ENCODE results near the gene NUP62.

Gene NUP62

GRCh38 chr19:49937750-49938381 is 8.6 kb upstream of the NUP62 start:
- H3K4me1 ChIP-seq (ENCODE audit: control insufficient read depth, insufficient read depth, low read length), result peaks cover 7% of the 10 kb centered on the region
- no peaks in the 10 kb centered on the region for H3K36me3 ChIP-seq (ENCODE audit: control insufficient read depth in 2 of 2, insufficient read depth in 2 of 2, low read length in 2 of 2)
- H3K4me3 ChIP-seq (ENCODE audit: low read length in 2 of 2), result peak overlapping the region; percentile 32 to 58
- H3K27ac ChIP-seq (ENCODE audit: low read length), result no peak overlapping the region
- H3K27me3 ChIP-seq (ENCODE audit: control insufficient read depth in 1 of 2, insufficient read depth in 2 of 2, low read length in 2 of 2), result peaks cover 3 to 6% of the 10 kb centered on the region in 2 donors
- peak overlapping the region in 1 of 2 donors; percentile 14 for H3K9ac ChIP-seq (ENCODE audit: low read length in 2 of 2)
- no peaks in the 10 kb centered on the region for H3K9me3 ChIP-seq (ENCODE audit: control insufficient read depth in 2 of 2, low read length in 2 of 2)

GRCh38 chr19:49936549-49936948 is 7.2 kb upstream of the NUP62 start:
- Histone ChIP-seq H3K4me1 (ENCODE audit: control insufficient read depth, insufficient read depth, low read length) (peaks cover 7% of the 10 kb centered on the region), H3K27ac (ENCODE audit: low read length) (no peak overlapping the region), H3K9me3 (ENCODE audit: control insufficient read depth in 2 of 2, low read length in 2 of 2) (no peaks in the 10 kb centered on the region), H3K4me3 (ENCODE audit: low read length in 2 of 2) (no peak overlapping the region), H3K27me3 (ENCODE audit: control insufficient read depth in 1 of 2, insufficient read depth in 2 of 2, low read length in 2 of 2) (peaks cover 3 to 6% of the 10 kb centered on the region in 2 donors), H3K9ac (ENCODE audit: low read length in 2 of 2) (no peak overlapping the region), H3K36me3 (ENCODE audit: control insufficient read depth in 2 of 2, insufficient read depth in 2 of 2, low read length in 2 of 2) (no peaks in the 10 kb centered on the region)

- Histone ChIP-seq H3K9ac (ENCODE audit: low read length in 2 of 2) (no peak overlapping the region), H3K4me3 (ENCODE audit: low read length in 2 of 2) (no peak overlapping the region), H3K27ac (ENCODE audit: low read length) (no peak overlapping the region), H3K27me3 (ENCODE audit: control insufficient read depth in 1 of 2, insufficient read depth in 2 of 2, low read length in 2 of 2) (peaks cover 0 to 3% of the 10 kb centered on the region in 2 donors), H3K36me3 (ENCODE audit: control insufficient read depth in 2 of 2, insufficient read depth in 2 of 2, low read length in 2 of 2) (no peaks in the 10 kb centered on the region), H3K4me1 (ENCODE audit: control insufficient read depth, insufficient read depth, low read length) (peaks cover 15% of the 10 kb centered on the region), H3K9me3 (ENCODE audit: control insufficient read depth in 2 of 2, low read length in 2 of 2) (no peaks in the 10 kb centered on the region)
Observed at GRCh38 chr19:49933643-49934042, 4.3 kb upstream of the NUP62 start.

- Histone ChIP-seq H3K9me3 (ENCODE audit: control insufficient read depth in 2 of 2, low read length in 2 of 2) (no peaks in the 10 kb centered on the region), H3K9ac (ENCODE audit: low read length in 2 of 2) (no peak overlapping the region), H3K27me3 (ENCODE audit: control insufficient read depth in 1 of 2, insufficient read depth in 2 of 2, low read length in 2 of 2) (peaks cover 0 to under 1% of the 10 kb centered on the region in 2 donors), H3K4me3 (ENCODE audit: low read length in 2 of 2) (no peak overlapping the region), H3K4me1 (ENCODE audit: control insufficient read depth, insufficient read depth, low read length) (peaks cover 18% of the 10 kb centered on the region), H3K36me3 (ENCODE audit: control insufficient read depth in 2 of 2, insufficient read depth in 2 of 2, low read length in 2 of 2) (peaks cover under 1 to 1% of the 10 kb centered on the region in 2 donors), H3K27ac (ENCODE audit: low read length) (no peak overlapping the region)
Observed at GRCh38 chr19:49932731-49933131, 3.4 kb upstream of the NUP62 start.

- Histone ChIP-seq H3K27me3 (ENCODE audit: control insufficient read depth in 1 of 2, insufficient read depth in 2 of 2, low read length in 2 of 2) (no peaks in the 10 kb centered on the region), H3K36me3 (ENCODE audit: control insufficient read depth in 2 of 2, insufficient read depth in 2 of 2, low read length in 2 of 2) (peaks cover 4 to 5% of the 10 kb centered on the region in 2 donors), H3K9me3 (ENCODE audit: control insufficient read depth in 2 of 2, low read length in 2 of 2) (no peaks in the 10 kb centered on the region), H3K9ac (ENCODE audit: low read length in 2 of 2) (no peak overlapping the region), H3K4me3 (ENCODE audit: low read length in 2 of 2) (no peak overlapping the region), H3K4me1 (ENCODE audit: control insufficient read depth, insufficient read depth, low read length) (peaks cover 20% of the 10 kb centered on the region), H3K27ac (ENCODE audit: low read length) (no peak overlapping the region)
Observed at GRCh38 chr19:49932041-49932451, 2.7 kb upstream of the NUP62 start.

GRCh38 chr19:49931293-49932040 is 2.2 kb upstream of the NUP62 start:
- Histone ChIP-seq H3K27me3 (ENCODE audit: control insufficient read depth in 1 of 2, insufficient read depth in 2 of 2, low read length in 2 of 2) (no peaks in the 10 kb centered on the region), H3K4me1 (ENCODE audit: control insufficient read depth, insufficient read depth, low read length) (peaks cover 20% of the 10 kb centered on the region), H3K9ac (ENCODE audit: low read length in 2 of 2) (no peak overlapping the region), H3K4me3 (ENCODE audit: low read length in 2 of 2) (no peak overlapping the region), H3K36me3 (ENCODE audit: control insufficient read depth in 2 of 2, insufficient read depth in 2 of 2, low read length in 2 of 2) (peaks cover 4 to 5% of the 10 kb centered on the region in 2 donors), H3K9me3 (ENCODE audit: control insufficient read depth in 2 of 2, low read length in 2 of 2) (no peaks in the 10 kb centered on the region), H3K27ac (ENCODE audit: low read length) (no peak overlapping the region)

GRCh38 chr19:49930483-49931011 is 1.2 kb upstream of the NUP62 start:
- Histone ChIP-seq H3K9ac (ENCODE audit: low read length in 2 of 2) (no peak overlapping the region), H3K27ac (ENCODE audit: low read length) (no peak overlapping the region), H3K36me3 (ENCODE audit: control insufficient read depth in 2 of 2, insufficient read depth in 2 of 2, low read length in 2 of 2) (peaks cover 4 to 5% of the 10 kb centered on the region in 2 donors), H3K4me1 (ENCODE audit: control insufficient read depth, insufficient read depth, low read length) (peaks cover 20% of the 10 kb centered on the region), H3K9me3 (ENCODE audit: control insufficient read depth in 2 of 2, low read length in 2 of 2) (no peaks in the 10 kb centered on the region), H3K27me3 (ENCODE audit: control insufficient read depth in 1 of 2, insufficient read depth in 2 of 2, low read length in 2 of 2) (no peaks in the 10 kb centered on the region), H3K4me3 (ENCODE audit: low read length in 2 of 2) (peak overlapping the region in 1 of 2 donors; percentile 93)

GRCh38 chr19:49929611-49930482 is 543 bp upstream of the NUP62 start:
- no peaks in the 10 kb centered on the region for H3K9me3 ChIP-seq (ENCODE audit: control insufficient read depth in 2 of 2, low read length in 2 of 2)
- H3K36me3 ChIP-seq (ENCODE audit: control insufficient read depth in 2 of 2, insufficient read depth in 2 of 2, low read length in 2 of 2), result peaks cover 5 to 8% of the 10 kb centered on the region in 2 donors
- peak overlapping the region; percentile 93 to 94 for H3K4me3 ChIP-seq (ENCODE audit: low read length in 2 of 2)
- H3K27ac ChIP-seq (ENCODE audit: low read length), result peak overlapping the region; percentile 88
- H3K4me1 ChIP-seq (ENCODE audit: control insufficient read depth, insufficient read depth, low read length), result peaks cover 22% of the 10 kb centered on the region
- no peaks in the 10 kb centered on the region for H3K27me3 ChIP-seq (ENCODE audit: control insufficient read depth in 1 of 2, insufficient read depth in 2 of 2, low read length in 2 of 2)
- H3K9ac ChIP-seq (ENCODE audit: low read length in 2 of 2), result peak overlapping the region; percentile 83 to 86

- peak overlapping the region in 1 of 2 donors; percentile 21 for H3K9ac ChIP-seq (ENCODE audit: low read length in 2 of 2)
- no peaks in the 10 kb centered on the region for H3K27me3 ChIP-seq (ENCODE audit: control insufficient read depth in 1 of 2, insufficient read depth in 2 of 2, low read length in 2 of 2)
- H3K4me1 ChIP-seq (ENCODE audit: control insufficient read depth, insufficient read depth, low read length), result peaks cover 22% of the 10 kb centered on the region
- no peaks in the 10 kb centered on the region for H3K9me3 ChIP-seq (ENCODE audit: control insufficient read depth in 2 of 2, low read length in 2 of 2)
- H3K4me3 ChIP-seq (ENCODE audit: low read length in 2 of 2), result no peak overlapping the region
- H3K36me3 ChIP-seq (ENCODE audit: control insufficient read depth in 2 of 2, insufficient read depth in 2 of 2, low read length in 2 of 2), result peaks cover 11 to 13% of the 10 kb centered on the region in 2 donors
- no peak overlapping the region for H3K27ac ChIP-seq (ENCODE audit: low read length)
Observed at GRCh38 chr19:49927526-49928264, 1.6 kb downstream of the NUP62 start.

- H3K27ac ChIP-seq (ENCODE audit: low read length), result no peak overlapping the region
- H3K9ac ChIP-seq (ENCODE audit: low read length in 2 of 2), result no peak overlapping the region
- H3K4me1 ChIP-seq (ENCODE audit: control insufficient read depth, insufficient read depth, low read length), result peaks cover 22% of the 10 kb centered on the region
- H3K4me3 ChIP-seq (ENCODE audit: low read length in 2 of 2), result no peak overlapping the region
- peaks cover 11 to 15% of the 10 kb centered on the region in 2 donors for H3K36me3 ChIP-seq (ENCODE audit: control insufficient read depth in 2 of 2, insufficient read depth in 2 of 2, low read length in 2 of 2)
- no peaks in the 10 kb centered on the region for H3K27me3 ChIP-seq (ENCODE audit: control insufficient read depth in 1 of 2, insufficient read depth in 2 of 2, low read length in 2 of 2)
- no peaks in the 10 kb centered on the region for H3K9me3 ChIP-seq (ENCODE audit: control insufficient read depth in 2 of 2, low read length in 2 of 2)
Observed at GRCh38 chr19:49926515-49926914, 2.8 kb downstream of the NUP62 start.

Measured in stomach smooth muscle (tissue), 2 donors.